HT1080 (cell line): ENCODE data around the gene MED15. TPM values are rescaled to one million over a fixed set of nuclear protein-coding genes. Genes with fewer than 3 reads are reported as not detected.

ENCODE experiments used
- DNase-seq: peaks from one replicate; pipeline ENCODE4 v3.0.0-alpha.2; 2015; ENCODE audit warnings: low read depth
- total RNA-seq: library from RNA; depleted of rRNA; stranded (reverse); fragments of >200 nt; shearing (Covaris generic); gene quantifications from 2 replicates; pipeline ENCODE4 v1.2.3, GENCODE V29; 2014

Gene MED15
- total RNA-seq, 1 experiment from 2014 or later: 59.4 TPM

- DNase-seq: no peak
Measured at GRCh38 chr22:20568502-20569058, 61.2 kb downstream of the MED15 start.

DNA sequence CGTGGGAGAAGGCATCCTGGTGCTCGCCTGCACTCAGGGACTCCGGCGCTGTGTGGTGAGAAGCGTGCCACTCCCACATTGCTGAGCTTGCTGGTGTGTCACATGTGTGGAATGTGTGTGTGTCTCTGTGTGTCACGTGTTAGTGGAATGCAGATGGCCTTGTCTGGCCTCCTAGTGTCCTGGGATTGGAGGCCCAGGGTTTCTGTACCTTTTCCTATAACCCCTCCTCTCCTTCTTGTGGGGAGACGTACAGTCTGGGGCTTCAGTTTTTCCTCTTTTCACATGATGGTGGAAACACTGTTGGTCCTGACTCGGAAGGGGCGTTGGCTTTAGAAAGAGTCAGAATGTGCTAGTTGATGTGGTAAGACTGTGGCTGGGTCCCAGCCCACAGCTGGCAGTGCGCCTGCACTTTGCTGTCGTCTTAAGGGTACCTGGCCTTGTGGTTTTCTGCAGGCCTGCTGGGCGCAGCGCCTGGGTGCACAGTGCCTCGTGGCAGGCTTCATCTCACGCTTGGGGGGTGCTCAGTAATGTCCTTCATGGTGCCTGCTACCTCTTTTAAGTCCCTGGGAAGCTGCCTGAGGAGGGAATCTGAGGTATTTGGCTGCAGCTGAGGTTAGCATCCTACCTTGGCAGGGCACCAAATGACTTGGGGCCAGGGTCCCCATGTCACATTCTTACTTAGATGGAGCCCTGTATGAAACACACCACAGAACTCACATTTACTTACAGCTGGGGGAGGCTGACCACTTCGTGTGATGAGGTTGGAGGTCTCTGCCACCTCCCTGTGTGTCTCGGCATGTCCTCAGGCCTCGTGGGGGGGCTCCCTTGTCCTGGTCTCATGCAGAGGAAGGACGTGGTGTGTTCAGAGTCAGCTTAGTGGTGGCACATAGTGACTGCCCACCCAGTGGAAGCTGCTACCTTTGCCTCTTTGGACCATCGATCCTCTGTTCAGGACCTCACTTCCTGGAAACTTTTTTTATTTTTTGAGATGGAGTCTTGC lies 61.9 kb downstream of the MED15 start:
- peak; percentile 96 for DNase-seq

- DNase-seq: no peak
Measured at GRCh38 chr22:20571078-20571503, 63.7 kb downstream of the MED15 start.

GRCh38 chr22:20571531-20572007 lies 64.2 kb downstream of the MED15 start:
- no peak for DNase-seq

- no peak for DNase-seq
Measured at GRCh38 chr22:20572132-20572802, 64.9 kb downstream of the MED15 start.

DNA sequence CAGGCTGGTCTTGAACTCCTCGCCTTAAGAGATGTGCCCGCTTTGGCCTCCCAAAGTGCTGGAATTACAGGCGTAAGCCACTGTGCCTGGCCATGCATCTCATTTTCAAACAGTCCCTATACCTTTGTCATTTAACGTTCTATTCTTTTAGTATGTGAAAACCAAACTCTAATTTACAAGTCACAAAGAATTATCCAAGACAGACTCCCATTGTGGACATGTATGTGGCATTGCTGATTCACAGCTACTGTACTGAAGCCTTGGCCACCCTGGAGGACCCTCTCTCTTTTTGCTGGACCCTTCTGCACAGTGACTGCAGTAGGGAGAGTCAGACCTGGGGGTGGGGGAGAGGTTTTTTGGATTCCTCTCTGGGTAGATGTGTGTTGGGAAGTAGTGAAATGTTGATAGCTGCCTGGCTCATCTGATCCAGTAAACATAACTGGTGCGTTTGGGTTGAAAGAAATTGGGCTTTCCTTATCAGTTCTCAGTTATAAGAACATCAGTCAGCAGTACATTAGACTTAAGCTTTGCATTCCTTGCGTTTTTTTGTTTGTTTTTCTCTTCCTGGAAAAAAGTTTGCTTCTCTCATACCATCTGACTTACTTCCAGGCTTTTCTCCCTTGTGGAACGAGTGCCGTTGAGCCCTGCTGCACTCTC lies 65.9 kb downstream of the MED15 start:
- no peak for DNase-seq

- no peak for DNase-seq
Measured at GRCh38 chr22:20573833-20574615, 66.6 kb downstream of the MED15 start.

DNA sequence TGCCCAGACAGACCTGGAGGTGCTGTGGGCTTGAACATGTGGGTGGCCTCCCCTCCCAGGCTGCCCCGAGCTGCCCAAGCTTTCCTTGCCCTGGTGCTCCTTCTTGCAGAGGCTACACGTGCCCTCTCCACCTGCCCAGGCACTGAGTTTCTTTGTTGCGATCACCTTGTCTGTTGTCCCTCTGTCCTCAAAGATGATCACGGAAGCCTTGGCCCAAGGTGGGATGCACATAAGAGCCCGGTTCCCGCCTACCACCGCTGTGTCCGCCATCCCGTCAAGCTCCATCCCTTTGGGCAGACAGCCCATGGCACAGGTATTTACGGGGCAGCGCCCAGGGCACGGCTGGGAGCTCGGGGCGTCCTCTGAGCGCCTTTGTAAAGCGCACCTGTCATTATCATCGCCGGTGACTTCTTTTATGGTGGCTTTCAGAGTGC lies 67.5 kb downstream of the MED15 start:
- no peak for DNase-seq

DNA sequence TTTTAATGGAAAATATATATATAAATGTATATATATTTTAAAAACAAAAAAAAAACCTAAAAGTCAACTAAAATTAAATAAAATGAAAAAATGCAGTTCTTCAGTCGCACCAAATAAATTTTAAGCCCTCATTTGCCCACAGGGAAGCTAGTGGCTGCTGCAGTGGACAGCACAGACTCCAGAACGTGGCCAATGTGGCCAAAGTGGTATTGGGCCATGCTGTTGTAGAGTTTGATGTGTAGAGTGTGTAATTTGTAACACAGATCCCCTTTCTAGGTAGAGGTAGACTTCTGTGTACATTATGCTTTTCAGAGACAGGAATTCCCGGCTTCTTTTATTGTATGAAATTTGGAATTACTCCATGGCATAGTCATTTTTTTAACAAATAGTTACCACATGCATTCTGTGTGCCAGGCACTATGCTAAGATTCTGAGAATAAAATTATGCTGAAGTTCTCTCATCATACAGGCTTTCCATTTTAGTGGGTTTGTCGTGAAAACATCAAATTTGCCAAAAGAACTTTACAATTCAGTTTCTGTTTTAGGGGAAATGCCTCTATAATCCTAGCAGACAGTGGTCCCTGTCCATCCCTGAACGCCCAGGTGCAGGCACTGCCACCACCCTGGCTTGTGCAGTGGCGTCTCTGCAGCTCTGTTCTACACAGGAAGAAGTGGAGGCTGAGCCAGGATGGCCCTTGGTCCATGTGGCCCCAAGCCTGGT lies 68.5 kb downstream of the MED15 start:
- no peak for DNase-seq

- no peak for DNase-seq
Measured at GRCh38 chr22:20576445-20576816, 69.0 kb downstream of the MED15 start.

GRCh38 chr22:20577045-20577444 lies 69.6 kb downstream of the MED15 start:
- no peak for DNase-seq

DNA sequence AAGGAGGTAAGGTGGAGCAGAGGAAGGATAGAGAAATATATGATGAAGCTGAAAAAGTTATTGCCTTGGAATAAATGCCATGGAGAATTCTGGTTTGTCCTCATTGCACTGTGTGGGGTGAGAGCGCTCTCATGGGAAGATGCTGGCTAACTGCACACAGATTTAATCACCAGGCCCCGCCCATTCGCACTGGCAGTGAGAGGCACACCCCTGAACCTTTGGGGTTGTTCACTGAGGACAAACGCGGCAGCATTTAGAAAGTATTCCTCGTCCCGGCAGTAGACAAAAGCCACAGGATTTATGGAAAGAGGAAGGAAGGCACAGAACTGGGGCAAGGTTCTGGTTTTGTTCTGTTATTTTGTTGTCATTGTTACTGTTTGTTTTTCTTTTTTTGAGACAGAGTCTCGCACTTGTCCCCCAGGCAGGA lies 70.2 kb downstream of the MED15 start:
- DNase-seq: no peak

DNA sequence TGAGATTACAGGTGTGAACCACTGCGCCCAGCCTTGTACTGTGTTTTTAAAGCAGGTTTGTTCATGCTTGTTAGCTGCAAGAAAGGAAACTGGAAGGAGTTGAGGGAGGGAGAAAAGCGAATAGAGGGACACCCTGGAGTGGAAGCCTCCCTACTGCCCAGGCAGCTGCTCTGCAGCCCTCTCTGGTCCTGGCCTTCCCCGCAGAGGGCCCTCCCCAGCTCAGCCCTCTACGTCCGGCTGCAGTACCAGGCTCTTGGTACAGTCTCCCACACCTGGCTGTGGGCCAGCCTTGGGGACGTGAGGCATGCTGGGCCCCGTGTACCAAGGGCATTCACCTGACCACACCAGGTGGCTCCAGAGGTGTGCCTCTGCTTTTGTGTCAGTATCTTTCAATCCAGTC lies 70.8 kb downstream of the MED15 start:
- DNase-seq: no peak

- DNase-seq: no peak
Measured at GRCh38 chr22:20578707-20579106, 71.3 kb downstream of the MED15 start.

DNA sequence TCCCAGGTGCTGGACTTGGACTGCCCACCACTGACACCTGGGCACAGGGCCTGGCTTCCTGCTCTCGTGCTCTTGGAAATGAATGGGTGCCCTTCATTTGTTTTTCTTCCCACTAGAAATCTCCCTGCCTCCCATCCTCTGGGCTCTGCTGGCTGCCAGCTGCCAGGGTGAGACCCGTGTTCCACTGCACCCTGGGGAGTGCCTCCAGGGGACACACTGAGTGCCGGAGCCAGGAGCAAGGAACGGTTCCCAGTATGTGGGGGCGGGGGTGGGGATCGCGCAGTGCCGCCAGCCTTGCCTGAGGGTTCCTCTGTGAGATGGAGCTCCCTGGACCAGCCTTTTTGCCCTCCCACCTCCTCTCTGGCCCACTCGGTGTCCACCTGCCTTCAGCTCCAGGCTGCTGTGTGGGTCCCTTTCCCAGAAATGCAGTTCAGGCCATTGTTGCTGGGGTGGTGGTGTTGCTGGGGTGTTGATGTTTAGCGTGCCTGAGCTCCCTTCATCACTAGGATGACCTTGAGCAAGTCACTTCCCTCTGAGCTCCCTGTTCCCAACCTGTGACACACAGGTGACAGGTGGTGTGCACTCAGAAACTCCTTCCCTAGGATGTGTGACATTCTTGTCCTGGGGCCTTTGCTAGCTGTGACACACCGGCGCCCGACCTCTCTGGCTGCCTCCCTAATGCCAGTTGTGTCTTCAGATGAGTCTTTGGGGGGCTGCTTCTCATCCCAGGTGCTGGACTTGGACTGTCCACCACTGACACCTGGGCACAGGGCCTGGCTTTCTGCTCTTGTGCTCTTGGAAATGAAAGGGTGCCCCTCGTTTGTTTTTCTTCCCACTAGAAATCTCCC lies 72.1 kb downstream of the MED15 start:
- DNase-seq: no peak

DNA sequence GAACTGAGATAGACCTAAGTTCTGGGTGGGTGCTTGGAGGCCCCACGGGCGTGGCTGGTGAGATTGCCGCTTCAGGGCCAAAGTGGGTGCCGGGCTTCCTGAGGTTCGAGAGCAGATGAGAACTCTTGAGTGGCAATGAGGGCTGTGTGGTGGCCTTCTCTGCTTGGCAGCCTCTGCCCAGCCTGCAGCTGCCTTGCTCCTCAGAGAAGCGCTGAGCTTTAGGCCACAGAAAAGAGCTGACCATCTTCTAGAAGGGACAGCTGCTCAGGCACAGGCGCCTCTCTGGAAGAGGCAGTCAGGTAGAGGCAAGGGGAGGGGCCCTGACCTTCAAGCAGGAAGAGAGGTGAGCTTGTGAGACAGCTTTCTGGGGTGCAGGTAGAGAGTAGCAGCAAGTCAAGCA lies 72.8 kb downstream of the MED15 start:
- DNase-seq: no peak

GRCh38 chr22:20580611-20581502 lies 73.4 kb downstream of the MED15 start:
- no peak for DNase-seq
